Osteoblast (primary cell): ENCODE measurements around the gene APOL4. TPM values are rescaled to one million over a fixed set of nuclear protein-coding genes. Genes with fewer than 3 reads are reported as not detected.
A peak's percentile ranks its signal among the peaks of the same experiment; 100 is the strongest.

Source experiments
- DNase-seq: peaks from one replicate; pipeline ENCODE4 v3.0.0; 2011; ENCODE audit warnings: low spot score, mixed read lengths; ENCODE audit not compliant: insufficient read length; ENCODE audit errors: missing footprints
- H2AFZ ChIP-seq: 2 replicates; pipeline ENCODE4 v1.6.0; 2011; ENCODE audit warnings: mild to moderate bottlenecking, low read length
- H3K27ac ChIP-seq: 2 replicates; pipeline ENCODE4 v1.5.1; 2011; ENCODE audit warnings: mild to moderate bottlenecking, low read depth, low read length, moderate library complexity
- H3K27me3 ChIP-seq: 2 replicates; pipeline ENCODE4 v1.6.0; 2012; ENCODE audit warnings: mild to moderate bottlenecking, control low read depth, inconsistent platforms, low read length, moderate library complexity; ENCODE audit not compliant: insufficient read depth
- H3K36me3 ChIP-seq: 2 replicates; pipeline ENCODE4 v1.5.1; 2011; ENCODE audit warnings: mild to moderate bottlenecking, low read length, control low read depth, moderate library complexity; ENCODE audit not compliant: insufficient read depth
- H3K4me1 ChIP-seq: 2 replicates; pipeline ENCODE4 v1.5.1; 2011; ENCODE audit warnings: mild to moderate bottlenecking, low read length, control low read depth, moderate library complexity; ENCODE audit not compliant: insufficient read depth
- H3K4me2 ChIP-seq: 2 replicates; pipeline ENCODE4 v1.6.0; 2011; ENCODE audit warnings: mild to moderate bottlenecking, low read length; ENCODE audit not compliant: insufficient read depth
- H3K4me3 ChIP-seq: fragments of 200-600 bp; sonication (generic); 3 replicates; pipeline ENCODE4 v1.5.1; 2012; ENCODE audit warnings: mild to moderate bottlenecking, low read length, inconsistent platforms; ENCODE audit not compliant: insufficient read depth
- H3K79me2 ChIP-seq: 2 replicates; pipeline ENCODE4 v1.6.0; 2012; ENCODE audit warnings: mild to moderate bottlenecking, low read length, control low read depth, inconsistent platforms; ENCODE audit not compliant: insufficient read depth
- H3K9me3 ChIP-seq: 2 replicates; pipeline ENCODE4 v1.5.1; 2011; ENCODE audit warnings: low read depth, low read length, control low read depth
- H4K20me1 ChIP-seq: 2 replicates; pipeline ENCODE4 v1.6.0; 2012; ENCODE audit warnings: mild to moderate bottlenecking, low read length, control low read depth; ENCODE audit not compliant: insufficient read depth
- CTCF ChIP-seq: IDR thresholded peaks from 2 replicates; pipeline ENCODE4 v1.5.1; 2011; ENCODE audit warnings: mild to moderate bottlenecking, low read depth, low read length, moderate library complexity; ENCODE audit errors: extremely low read depth
- total RNA-seq: library from RNA; depleted of rRNA; stranded (reverse); fragments of >200 nt; gene quantifications from 2 replicates; pipeline ENCODE4 v1.2.3, GENCODE V29; 2012

Gene APOL4
- total RNA-seq, 1 donor, result 2.9 TPM

GRCh38 chr22:36160499-36160942 lies 41.1 kb downstream of the APOL4 start, which contains the start of gene APOL3:
Gene APOL3 (minus strand): TSS chr22:36160755. CDS start chr22:36149055, 11,700 bp downstream.
- H3K27ac ChIP-seq, result no peak within 1 kb of the TSS
- no peaks in the 10 kb centered on the region for H3K27me3 ChIP-seq
- H3K36me3 ChIP-seq, result no peaks in the 10 kb centered on the region
- no peaks in the 10 kb centered on the region for H3K9me3 ChIP-seq
- peak; percentile 82 for DNase-seq
- H3K4me3 ChIP-seq, result peak within 1 kb of the TSS; percentile 63
- H4K20me1 ChIP-seq, result no peaks in the 10 kb centered on the region
- TF ChIP-seq CTCF, result no peak
- peaks cover 29% of the 10 kb centered on the region for H3K4me1 ChIP-seq
- H3K4me2 ChIP-seq, result peak within 1 kb of the TSS; percentile 78
- peak within 1 kb of the TSS; percentile 93 for H2AFZ ChIP-seq
- no peaks in the 10 kb centered on the region for H3K79me2 ChIP-seq

GRCh38 chr22:36156515-36157419 lies 44.8 kb downstream of the APOL4 start:
- H3K4me1 ChIP-seq, result peaks cover 36% of the 10 kb centered on the region
- no peak for TF ChIP-seq CTCF

GRCh38 chr22:36156119-36156514 lies 45.5 kb downstream of the APOL4 start:
- Histone ChIP-seq H4K20me1 (no peaks in the 10 kb centered on the region), H3K9me3 (no peaks in the 10 kb centered on the region), H3K4me1 (peaks cover 41% of the 10 kb centered on the region), H3K4me2 (peak overlapping the region; percentile 92), H3K4me3 (peak overlapping the region; percentile 77), H3K36me3 (no peaks in the 10 kb centered on the region), H3K27ac (peak overlapping the region; percentile 92), H2AFZ (peak overlapping the region; percentile 93), H3K79me2 (no peaks in the 10 kb centered on the region), H3K27me3 (no peaks in the 10 kb centered on the region)
- no peak for DNase-seq
- no peak for TF ChIP-seq CTCF

More at GRCh38 chr22:36156515-36157419, 44.8 kb downstream of the APOL4 start:
- Histone ChIP-seq H3K27me3 (no peaks in the 10 kb centered on the region), H3K36me3 (no peaks in the 10 kb centered on the region), H3K27ac (peak overlapping the region; percentile 92), H2AFZ (peak overlapping the region; percentile 93), H3K9me3 (no peaks in the 10 kb centered on the region), H3K4me3 (peak overlapping the region; percentile 77), H3K79me2 (no peaks in the 10 kb centered on the region), H4K20me1 (no peaks in the 10 kb centered on the region), H3K4me2 (peak overlapping the region; percentile 92)
- DNase-seq, result peak; percentile 83

- TF ChIP-seq CTCF, result no peak
- no peaks in the 10 kb centered on the region for H4K20me1 ChIP-seq
- H3K9me3 ChIP-seq, result no peaks in the 10 kb centered on the region
- no peak for DNase-seq
- H3K79me2 ChIP-seq, result no peaks in the 10 kb centered on the region
- H3K27ac ChIP-seq, result peak overlapping the region; percentile 92
- H2AFZ ChIP-seq, result peak overlapping the region; percentile 93
- peak overlapping the region; percentile 92 for H3K4me2 ChIP-seq
- no peaks in the 10 kb centered on the region for H3K27me3 ChIP-seq
- H3K36me3 ChIP-seq, result no peaks in the 10 kb centered on the region
- H3K4me3 ChIP-seq, result no peak overlapping the region
- peaks cover 45% of the 10 kb centered on the region for H3K4me1 ChIP-seq
These were observed 45.9 kb downstream of the APOL4 start for GRCh38 chr22:36155702-36156101.
